Stimulated activated CD8-positive, alpha-beta memory T cell treated with anti-CD3 and anti-CD28 coated beads, Interleukin-4, amount 100 ng/mL, for 24 hours (primary cell): ENCODE results near the gene SLC29A3.
"Not testable (repeated sequence)": the region's sequence is repeated elsewhere in the genome, so short reads cannot be mapped to it uniquely, and the experiment has no call there.

Source experiments
- DNase-seq: peaks from one replicate; pipeline ENCODE4 v3.0.0-alpha.2; 2020; ENCODE audit warnings: low read depth

The SLC29A3 gene

GRCh38 chr10:71319042-71319799 lies at the start of gene SLC29A3:
TSS of gene SLC29A3 (plus strand) at chr10:71319259. CDS start at chr10:71319310, 51 bp downstream.
- peak; percentile 73 for DNase-seq

GRCh38 chr10:71269301-71270288 lies 49.5 kb upstream of the SLC29A3 start:
- no peak for DNase-seq

GRCh38 chr10:71270301-71271220 lies 48.5 kb upstream of the SLC29A3 start:
- no peak for DNase-seq

GRCh38 chr10:71271662-71272055 lies 47.4 kb upstream of the SLC29A3 start:
- no peak for DNase-seq

- DNase-seq, result no peak
Measured at GRCh38 chr10:71272056-71272771, 46.8 kb upstream of the SLC29A3 start.

- not testable (repeated sequence) for DNase-seq
Measured at GRCh38 chr10:71272974-71273373, 46.1 kb upstream of the SLC29A3 start.

- DNase-seq, result no peak
Measured at GRCh38 chr10:71273506-71273905, 45.6 kb upstream of the SLC29A3 start.

GRCh38 chr10:71274901-71275796 lies 43.9 kb upstream of the SLC29A3 start:
- no peak for DNase-seq

GRCh38 chr10:71276873-71277272 lies 42.2 kb upstream of the SLC29A3 start:
- no peak for DNase-seq

- no peak for DNase-seq
Measured at GRCh38 chr10:71277914-71278665, 41.0 kb upstream of the SLC29A3 start.

- no peak for DNase-seq
Measured at GRCh38 chr10:71278691-71279588, 40.1 kb upstream of the SLC29A3 start.

GRCh38 chr10:71279590-71280170 lies 39.4 kb upstream of the SLC29A3 start:
- DNase-seq, result no peak

GRCh38 chr10:71280216-71280615 lies 38.8 kb upstream of the SLC29A3 start:
- DNase-seq, result no peak

- no peak for DNase-seq
Measured at GRCh38 chr10:71280825-71281224, 38.2 kb upstream of the SLC29A3 start.

GRCh38 chr10:71281646-71282322 lies 37.3 kb upstream of the SLC29A3 start:
- DNase-seq, result no peak

- DNase-seq, result no peak
Measured at GRCh38 chr10:71282323-71282680, 36.8 kb upstream of the SLC29A3 start.

GRCh38 chr10:71283410-71283809 lies 35.6 kb upstream of the SLC29A3 start:
- no peak for DNase-seq
